ENCODE measurements around the gene TATDN2.
"Not testable (repeated sequence)": the region's sequence is repeated elsewhere in the genome, so short reads cannot be mapped to it uniquely, and the experiment has no call there.

The TATDN2 gene

GRCh38 chr3:10251006-10251405 lies 2.7 kb downstream of the TATDN2 start:
- H3K36me3 Mint-ChIP-seq, result peaks cover 31% of the 10 kb centered on the region
- peak overlapping the region; percentile 96 for H3K4me3 Mint-ChIP-seq
- peak overlapping the region; percentile 96 for H3K27ac Mint-ChIP-seq
- H3K9me3 Mint-ChIP-seq, result no peaks in the 10 kb centered on the region
- H3K4me1 Mint-ChIP-seq, result peaks cover 71% of the 10 kb centered on the region
- no peaks in the 10 kb centered on the region for H3K27me3 Mint-ChIP-seq

- peaks cover 32% of the 10 kb centered on the region for H3K36me3 Mint-ChIP-seq
- H3K27me3 Mint-ChIP-seq, result no peaks in the 10 kb centered on the region
- H3K27ac Mint-ChIP-seq, result peak overlapping the region; percentile 53
- peak overlapping the region; percentile 30 for H3K4me3 Mint-ChIP-seq
- H3K4me1 Mint-ChIP-seq, result peaks cover 75% of the 10 kb centered on the region
- no peaks in the 10 kb centered on the region for H3K9me3 Mint-ChIP-seq
These were observed 5.5 kb downstream of the TATDN2 start for GRCh38 chr3:10253731-10254130.

DNA sequence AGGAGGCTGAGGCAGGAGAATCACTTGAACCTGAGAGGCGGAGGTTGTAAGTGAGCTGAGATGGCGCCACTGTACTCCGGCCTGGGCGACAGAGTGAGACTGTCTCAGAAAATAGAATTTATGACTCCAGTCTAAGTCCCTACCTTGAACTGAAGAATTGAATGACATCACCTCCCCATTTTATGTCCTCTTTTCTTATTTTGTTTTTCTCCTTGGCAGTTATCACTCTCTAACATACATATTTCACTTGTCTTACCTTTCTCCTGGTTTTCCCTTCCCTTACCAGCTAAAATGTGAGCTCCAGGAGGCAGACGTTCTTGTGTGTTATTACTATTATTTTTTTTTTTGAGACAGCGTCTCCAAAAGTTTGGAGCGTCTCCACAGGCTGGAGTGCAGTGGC lies 7.6 kb downstream of the TATDN2 start:
- peak overlapping the region; percentile 60 for H3K27ac Mint-ChIP-seq
- no peaks in the 10 kb centered on the region for H3K27me3 Mint-ChIP-seq
- peak overlapping the region; percentile 3 for H3K4me3 Mint-ChIP-seq
- H3K9me3 Mint-ChIP-seq, result no peaks in the 10 kb centered on the region
- H3K4me1 Mint-ChIP-seq, result peaks cover 81% of the 10 kb centered on the region
- peaks cover 31% of the 10 kb centered on the region for H3K36me3 Mint-ChIP-seq

DNA sequence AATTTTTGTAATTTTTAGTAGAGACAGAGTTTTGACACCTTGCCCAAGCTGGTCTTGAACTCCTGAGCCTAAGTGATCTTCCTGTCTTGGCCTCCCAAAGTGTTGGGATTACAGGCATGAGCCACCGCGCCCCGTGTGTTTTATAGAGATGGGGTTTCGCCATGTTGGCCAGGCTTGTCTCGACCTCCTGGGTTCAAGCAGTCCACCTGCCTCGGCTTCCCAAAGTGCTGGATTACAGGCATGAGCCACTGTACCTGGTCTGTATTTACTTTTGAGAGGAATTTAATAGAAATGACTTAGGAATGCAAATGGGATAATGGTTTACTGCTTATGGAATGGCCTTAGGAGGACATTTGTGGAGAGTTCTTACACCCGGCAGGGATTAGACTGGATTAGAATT lies 10.8 kb downstream of the TATDN2 start:
- H3K4me3 Mint-ChIP-seq, result no peak overlapping the region
- H3K9me3 Mint-ChIP-seq, result no peaks in the 10 kb centered on the region
- H3K4me1 Mint-ChIP-seq, result peaks cover 83% of the 10 kb centered on the region
- H3K27ac Mint-ChIP-seq, result peak overlapping the region; percentile 53
- no peaks in the 10 kb centered on the region for H3K27me3 Mint-ChIP-seq
- H3K36me3 Mint-ChIP-seq, result peaks cover 32% of the 10 kb centered on the region

DNA sequence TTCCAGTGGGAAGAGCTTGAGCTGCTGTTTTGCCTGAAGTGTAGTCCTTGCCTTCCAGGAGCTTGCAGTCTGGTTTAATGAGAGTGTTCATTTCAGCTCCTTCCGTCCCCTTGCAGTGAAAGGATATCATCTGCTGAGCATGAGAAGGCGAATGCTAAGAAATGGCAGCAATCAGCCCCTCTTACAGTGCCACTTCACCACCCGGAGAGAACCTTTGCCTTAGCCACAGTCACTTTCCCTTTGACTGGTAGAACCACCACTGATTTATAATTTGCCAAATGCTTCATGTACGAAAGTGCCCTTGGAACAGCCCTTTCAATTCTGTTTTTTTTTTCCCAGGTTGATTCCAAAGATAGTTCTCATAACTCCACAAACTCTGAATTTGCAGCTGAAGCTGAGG lies 11.5 kb downstream of the TATDN2 start:
- Mint-ChIP-seq H3K27me3 (no peaks in the 10 kb centered on the region), H3K4me3 (no peak overlapping the region), H3K36me3 (peaks cover 34% of the 10 kb centered on the region), H3K9me3 (no peaks in the 10 kb centered on the region), H3K27ac (peak overlapping the region; percentile 48), H3K4me1 (peaks cover 82% of the 10 kb centered on the region)

DNA sequence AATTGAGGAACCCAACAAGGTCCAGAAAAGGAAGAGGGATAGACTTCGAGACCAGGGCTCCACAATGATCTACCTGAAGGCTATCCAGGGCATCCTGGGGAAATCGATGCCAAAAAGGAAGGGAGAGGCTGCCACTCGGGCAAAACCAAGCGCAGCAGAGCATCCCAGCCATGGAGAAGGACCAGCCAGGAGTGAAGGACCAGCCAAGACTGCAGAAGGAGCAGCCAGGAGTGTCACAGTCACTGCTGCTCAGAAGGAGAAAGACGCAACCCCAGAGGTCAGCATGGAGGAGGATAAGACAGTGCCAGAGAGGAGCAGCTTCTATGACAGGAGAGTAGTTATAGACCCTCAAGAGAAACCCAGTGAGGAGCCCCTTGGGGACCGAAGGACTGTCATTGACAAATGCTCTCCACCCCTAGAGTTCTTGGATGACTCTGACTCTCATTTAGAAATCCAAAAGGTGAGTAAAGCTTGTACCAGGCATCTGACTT lies 12.0 kb downstream of the TATDN2 start:
- Mint-ChIP-seq H3K27ac (peak overlapping the region; percentile 48), H3K36me3 (peaks cover 34% of the 10 kb centered on the region), H3K9me3 (no peaks in the 10 kb centered on the region), H3K4me1 (peaks cover 80% of the 10 kb centered on the region), H3K27me3 (no peaks in the 10 kb centered on the region), H3K4me3 (no peak overlapping the region)

- H3K27ac Mint-ChIP-seq, result peak overlapping the region; percentile 52
- H3K4me3 Mint-ChIP-seq, result peak overlapping the region; percentile 34
- no peaks in the 10 kb centered on the region for H3K27me3 Mint-ChIP-seq
- H3K9me3 Mint-ChIP-seq, result no peaks in the 10 kb centered on the region
- H3K36me3 Mint-ChIP-seq, result peaks cover 30% of the 10 kb centered on the region
- peaks cover 77% of the 10 kb centered on the region for H3K4me1 Mint-ChIP-seq
These were observed 13.8 kb downstream of the TATDN2 start for GRCh38 chr3:10262027-10262426.

GRCh38 chr3:10263646-10264363 lies 15.5 kb downstream of the TATDN2 start:
- H3K9me3 Mint-ChIP-seq, result no peaks in the 10 kb centered on the region
- H3K4me1 Mint-ChIP-seq, result peaks cover 86% of the 10 kb centered on the region
- peaks cover 37% of the 10 kb centered on the region for H3K36me3 Mint-ChIP-seq
- peak overlapping the region; percentile 83 for H3K4me3 Mint-ChIP-seq
- peak overlapping the region; percentile 90 for H3K27ac Mint-ChIP-seq
- no peaks in the 10 kb centered on the region for H3K27me3 Mint-ChIP-seq

DNA sequence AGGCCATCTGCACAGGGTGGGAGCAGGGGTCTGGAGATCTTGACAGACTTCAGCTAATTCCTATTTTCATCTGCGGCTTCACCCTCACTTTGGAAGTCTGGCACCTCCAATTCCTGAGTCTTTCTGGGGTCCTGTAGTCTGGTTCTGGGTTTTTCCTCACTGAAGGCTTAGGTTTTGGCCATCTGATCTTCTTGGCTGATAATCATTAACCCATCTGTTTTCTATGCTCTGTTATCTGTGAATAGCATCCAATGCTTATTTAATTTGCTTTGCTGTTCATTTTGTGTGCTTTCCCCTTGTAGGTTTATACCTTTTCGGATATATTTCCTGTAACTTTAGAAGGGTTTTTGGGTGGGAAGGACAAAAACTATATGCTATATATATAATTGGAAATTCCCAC lies 17.6 kb downstream of the TATDN2 start:
- Mint-ChIP-seq H3K9me3 (no peaks in the 10 kb centered on the region), H3K27me3 (no peaks in the 10 kb centered on the region), H3K4me3 (peak overlapping the region; percentile 52), H3K36me3 (peaks cover 32% of the 10 kb centered on the region), H3K27ac (peak overlapping the region; percentile 81), H3K4me1 (peaks cover 75% of the 10 kb centered on the region)

DNA sequence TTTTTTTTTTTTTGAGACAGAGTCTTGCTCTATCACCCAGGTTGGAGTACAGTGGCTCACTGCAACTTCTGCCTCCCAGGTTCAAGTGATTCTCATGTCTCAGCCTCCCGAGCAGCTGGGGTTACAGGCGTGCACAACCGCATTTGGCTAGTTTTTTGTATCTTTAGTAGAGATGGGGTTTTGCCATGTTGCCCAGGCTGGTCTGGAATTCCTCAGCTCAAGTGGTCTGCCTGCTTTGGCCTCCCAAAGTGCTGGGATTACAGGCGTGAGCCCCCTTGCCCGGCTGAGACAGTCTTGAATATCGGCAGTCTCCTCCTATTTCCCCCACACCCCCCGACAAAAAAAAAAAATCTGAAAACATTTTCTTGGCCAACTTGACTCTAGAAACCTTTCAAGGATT lies 18.7 kb downstream of the TATDN2 start:
- not testable (repeated sequence) for H3K27me3 Mint-ChIP-seq, H3K9me3 Mint-ChIP-seq, H3K27ac Mint-ChIP-seq
- H3K4me1 Mint-ChIP-seq, result peaks cover 71% of the 10 kb centered on the region
- H3K4me3 Mint-ChIP-seq, result peak overlapping the region; percentile 68
- H3K36me3 Mint-ChIP-seq, result peaks cover 28% of the 10 kb centered on the region

GRCh38 chr3:10268116-10268515 lies 19.9 kb downstream of the TATDN2 start:
- no peaks in the 10 kb centered on the region for H3K9me3 Mint-ChIP-seq
- H3K4me1 Mint-ChIP-seq, result peaks cover 68% of the 10 kb centered on the region
- peaks cover 26% of the 10 kb centered on the region for H3K36me3 Mint-ChIP-seq
- no peaks in the 10 kb centered on the region for H3K27me3 Mint-ChIP-seq
- H3K27ac Mint-ChIP-seq, result no peak overlapping the region
- no peak overlapping the region for H3K4me3 Mint-ChIP-seq

GRCh38 chr3:10268930-10269329 lies 20.7 kb downstream of the TATDN2 start:
- no peak overlapping the region for H3K27ac Mint-ChIP-seq
- H3K9me3 Mint-ChIP-seq, result no peaks in the 10 kb centered on the region
- peaks cover 21% of the 10 kb centered on the region for H3K36me3 Mint-ChIP-seq
- no peak overlapping the region for H3K4me3 Mint-ChIP-seq
- peaks cover 68% of the 10 kb centered on the region for H3K4me1 Mint-ChIP-seq
- H3K27me3 Mint-ChIP-seq, result no peaks in the 10 kb centered on the region

DNA sequence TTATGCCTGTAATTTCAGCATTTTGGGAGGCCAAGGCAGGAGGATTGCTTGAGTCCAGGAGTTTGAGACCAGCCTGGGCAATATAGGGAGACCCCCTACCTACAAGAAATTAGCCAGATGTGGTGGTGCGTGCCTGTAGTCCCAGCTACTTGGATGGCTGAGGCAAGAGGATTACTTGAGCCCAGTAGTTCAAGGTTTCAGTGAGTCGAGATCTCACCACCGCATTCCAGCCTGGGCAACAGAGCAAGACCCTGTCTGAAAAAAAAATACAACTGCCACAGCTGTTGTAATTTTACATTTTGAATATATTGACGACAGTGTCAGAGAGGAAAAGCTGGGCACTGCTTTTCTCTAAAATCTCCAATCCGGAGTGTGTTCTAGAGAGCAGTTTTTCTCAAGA lies 21.2 kb downstream of the TATDN2 start:
- no peaks in the 10 kb centered on the region for H3K27me3 Mint-ChIP-seq
- no peak overlapping the region for H3K27ac Mint-ChIP-seq
- H3K4me3 Mint-ChIP-seq, result no peak overlapping the region
- peaks cover 19% of the 10 kb centered on the region for H3K36me3 Mint-ChIP-seq
- H3K4me1 Mint-ChIP-seq, result peaks cover 68% of the 10 kb centered on the region
- H3K9me3 Mint-ChIP-seq, result no peaks in the 10 kb centered on the region

DNA sequence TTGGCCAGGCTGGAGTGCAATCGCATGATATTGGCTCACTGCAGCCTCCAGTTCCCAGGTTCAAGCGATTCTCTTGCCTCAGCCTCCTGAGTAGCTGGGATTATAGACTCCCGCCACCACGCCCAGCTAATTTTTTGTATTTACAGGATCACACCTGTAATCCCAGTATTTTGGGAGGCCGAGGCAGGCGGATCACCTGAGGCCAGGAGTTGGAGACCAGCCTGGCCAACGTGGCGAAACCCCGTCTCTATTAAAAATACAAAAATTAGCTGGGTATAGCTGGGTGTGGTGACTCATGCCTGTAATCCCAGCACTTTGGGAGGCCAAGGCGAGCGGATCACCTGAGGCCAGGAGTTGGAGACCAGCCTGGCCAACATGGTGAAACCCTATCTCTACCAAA lies 24.2 kb downstream of the TATDN2 start:
- not testable (repeated sequence) for H3K4me3 Mint-ChIP-seq, H3K27me3 Mint-ChIP-seq, H3K27ac Mint-ChIP-seq, H3K36me3 Mint-ChIP-seq, H3K9me3 Mint-ChIP-seq
- peaks cover 53% of the 10 kb centered on the region for H3K4me1 Mint-ChIP-seq

GRCh38 chr3:10272977-10273376 lies 24.7 kb downstream of the TATDN2 start:
- H3K9me3 Mint-ChIP-seq, result no peaks in the 10 kb centered on the region
- peak overlapping the region; percentile 67 for H3K4me3 Mint-ChIP-seq
- peaks cover 8% of the 10 kb centered on the region for H3K36me3 Mint-ChIP-seq
- peak overlapping the region; percentile 78 for H3K27ac Mint-ChIP-seq
- no peaks in the 10 kb centered on the region for H3K27me3 Mint-ChIP-seq
- H3K4me1 Mint-ChIP-seq, result peaks cover 48% of the 10 kb centered on the region

DNA sequence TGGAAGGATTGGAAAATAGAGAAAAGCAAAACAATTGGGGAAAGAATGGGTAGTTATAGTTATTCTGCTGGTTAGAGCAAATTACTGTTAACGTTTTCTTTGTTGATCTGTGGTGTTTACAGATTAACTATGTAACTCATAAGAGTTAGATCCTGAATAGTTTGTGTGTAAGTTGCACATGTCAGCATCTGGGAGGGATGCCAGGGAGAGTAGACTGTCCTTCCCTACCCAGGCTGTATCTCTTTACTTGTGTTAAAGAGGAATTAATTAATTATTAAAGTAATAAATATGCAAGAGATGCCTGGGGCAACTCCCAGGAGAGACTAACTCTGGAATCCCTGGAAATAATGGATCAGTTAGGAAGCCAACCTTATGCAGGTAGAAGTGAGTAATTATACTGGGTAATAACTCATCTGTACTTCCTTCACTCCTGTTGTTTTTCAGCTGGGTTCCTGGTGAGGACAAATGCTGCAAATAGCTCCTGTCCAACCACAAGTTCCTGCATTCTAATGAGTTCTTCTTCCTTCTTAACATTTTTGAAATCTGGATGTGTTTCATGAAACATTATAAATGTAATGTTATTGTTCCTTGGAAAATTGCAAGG lies 25.5 kb downstream of the TATDN2 start:
- H3K9me3 Mint-ChIP-seq, result no peaks in the 10 kb centered on the region
- H3K27ac Mint-ChIP-seq, result peak overlapping the region; percentile 78
- H3K27me3 Mint-ChIP-seq, result no peaks in the 10 kb centered on the region
- peak overlapping the region; percentile 67 for H3K4me3 Mint-ChIP-seq
- peaks cover 41% of the 10 kb centered on the region for H3K4me1 Mint-ChIP-seq
- H3K36me3 Mint-ChIP-seq, result peaks cover 8% of the 10 kb centered on the region

All from activated naive CD4-positive, alpha-beta T cell treated with anti-CD3 and anti-CD28 coated beads, Interleukin-2, amount 50 U/mL, for 24 hours (primary cell).